GM13977 (cell line): ENCODE measurements around the gene CDC14A.

Experiments used
- DNase-seq: peaks from one replicate; pipeline ENCODE4 v3.0.0; 2012; ENCODE audit warnings: low spot score
- CTCF ChIP-seq: IDR thresholded peaks from 2 replicates; pipeline ENCODE4 v1.5.1; 2012; ENCODE audit warnings: mild to moderate bottlenecking, control low read depth; ENCODE audit not compliant: insufficient read depth; ENCODE audit errors: extremely low read depth, missing control alignments
- in situ Hi-C: fragments of 300-500 bp; cut with MboI; formaldehyde crosslinking; loops from one replicate; pipeline ENCODE4 v1.12.0; 2022; ENCODE audit warnings: low sequenced_read_pairs, low pct_unique_long_range_greater_than_20kb, mixed read lengths, inconsistent platforms; ENCODE audit not compliant: unreplicated experiment

CDC14A gene

GRCh38 chr1:100552922-100553321 lies 200.6 kb downstream of the CDC14A start:
- in situ Hi-C loops, result no loop called here
- no peak for TF ChIP-seq CTCF
- no peak for DNase-seq

GRCh38 chr1:100556181-100556580 lies 203.9 kb downstream of the CDC14A start:
- in situ Hi-C loops, result no loop called here

GRCh38 chr1:100556925-100557605 lies 204.8 kb downstream of the CDC14A start:
- in situ Hi-C loops, result no loop called here
- DNase-seq, result no peak
- no peak for TF ChIP-seq CTCF

More at GRCh38 chr1:100556181-100556580, 203.9 kb downstream of the CDC14A start:
- no peak for DNase-seq
- no peak for TF ChIP-seq CTCF

- no peak for TF ChIP-seq CTCF
- DNase-seq, result no peak
- in situ Hi-C loops, result no loop called here
These were observed 205.3 kb downstream of the CDC14A start for GRCh38 chr1:100557606-100557953.

GRCh38 chr1:100565533-100565932 lies 213.2 kb downstream of the CDC14A start:
- no peak for TF ChIP-seq CTCF
- in situ Hi-C loops, result no loop called here
- DNase-seq, result no peak

- DNase-seq, result no peak
- in situ Hi-C loops, result no loop called here
- TF ChIP-seq CTCF, result no peak
These were observed 213.8 kb downstream of the CDC14A start for GRCh38 chr1:100565937-100566699.
